Activated CD4-positive, alpha-beta T cell treated with anti-CD3 and anti-CD28 coated beads for 1 hour (primary cell): Measurements from ENCODE around the gene NEUROD1.
A peak's percentile ranks its signal among the peaks of the same experiment; 100 is the strongest.

Experiments
- DNase-seq: peaks from one replicate; pipeline ENCODE4 v3.0.0-alpha.2; 2020

Gene NEUROD1

GRCh38 chr2:181679544-181679979 is 755 bp downstream of the NEUROD1 start:
- no peak for DNase-seq

GRCh38 chr2:181678861-181679543 is 1.3 kb downstream of the NEUROD1 start:
- DNase-seq, result no peak

DNA sequence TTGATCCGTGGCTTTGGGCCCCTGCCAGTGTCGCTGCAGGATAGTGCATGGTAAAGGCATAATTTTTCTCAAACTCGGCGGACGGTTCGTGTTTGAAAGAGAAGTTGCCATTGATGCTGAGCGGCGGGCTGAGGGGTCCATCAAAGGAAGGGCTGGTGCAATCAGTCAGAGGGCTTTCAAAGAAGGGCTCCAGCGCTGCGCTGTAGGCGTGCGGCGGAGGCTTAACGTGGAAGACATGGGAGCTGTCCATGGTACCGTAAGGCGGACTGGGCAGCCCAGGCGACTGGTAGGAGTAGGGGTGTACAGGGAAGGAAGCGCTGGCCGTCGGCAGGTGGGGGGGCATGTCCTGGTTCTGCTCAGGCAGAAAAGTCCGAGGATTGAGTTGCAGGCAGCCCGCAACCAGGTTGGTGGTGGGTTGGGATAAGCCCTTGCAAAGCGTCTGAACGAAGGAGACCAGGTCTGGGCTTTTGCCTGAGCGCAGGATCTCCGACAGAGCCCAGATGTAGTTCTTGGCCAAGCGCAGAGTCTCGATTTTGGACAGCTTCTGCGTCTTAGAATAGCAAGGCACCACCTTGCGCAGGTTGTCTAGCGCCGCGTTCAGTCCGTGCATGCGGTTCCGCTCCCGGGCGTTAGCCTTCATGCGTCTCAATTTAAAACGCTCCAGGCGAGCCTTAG is 2.3 kb downstream of the NEUROD1 start:
- peak; percentile 21 for DNase-seq

DNA sequence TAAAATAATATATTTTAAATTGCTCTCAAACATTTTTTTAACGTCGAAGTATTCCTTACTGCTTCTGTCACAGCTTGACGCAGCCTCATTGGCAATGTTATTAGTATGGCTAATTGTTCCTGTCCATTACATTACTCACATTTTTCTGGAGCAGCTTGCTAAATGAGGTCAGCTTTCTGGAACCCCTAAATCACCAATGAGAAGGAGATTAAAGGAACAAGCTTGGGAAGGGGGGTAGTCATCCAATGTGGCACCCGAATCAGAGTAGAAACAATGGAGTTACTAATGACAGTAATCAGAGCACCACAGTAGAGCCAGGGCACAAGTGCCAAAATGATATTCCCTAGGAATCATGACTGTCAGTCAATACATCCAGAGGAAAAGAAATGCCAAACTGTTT is 5.1 kb downstream of the NEUROD1 start:
- no peak for DNase-seq

GRCh38 chr2:181674461-181674860 is 5.9 kb downstream of the NEUROD1 start:
- no peak for DNase-seq

- DNase-seq, result no peak
Measured at GRCh38 chr2:181673173-181673572, 7.1 kb downstream of the NEUROD1 start.

DNA sequence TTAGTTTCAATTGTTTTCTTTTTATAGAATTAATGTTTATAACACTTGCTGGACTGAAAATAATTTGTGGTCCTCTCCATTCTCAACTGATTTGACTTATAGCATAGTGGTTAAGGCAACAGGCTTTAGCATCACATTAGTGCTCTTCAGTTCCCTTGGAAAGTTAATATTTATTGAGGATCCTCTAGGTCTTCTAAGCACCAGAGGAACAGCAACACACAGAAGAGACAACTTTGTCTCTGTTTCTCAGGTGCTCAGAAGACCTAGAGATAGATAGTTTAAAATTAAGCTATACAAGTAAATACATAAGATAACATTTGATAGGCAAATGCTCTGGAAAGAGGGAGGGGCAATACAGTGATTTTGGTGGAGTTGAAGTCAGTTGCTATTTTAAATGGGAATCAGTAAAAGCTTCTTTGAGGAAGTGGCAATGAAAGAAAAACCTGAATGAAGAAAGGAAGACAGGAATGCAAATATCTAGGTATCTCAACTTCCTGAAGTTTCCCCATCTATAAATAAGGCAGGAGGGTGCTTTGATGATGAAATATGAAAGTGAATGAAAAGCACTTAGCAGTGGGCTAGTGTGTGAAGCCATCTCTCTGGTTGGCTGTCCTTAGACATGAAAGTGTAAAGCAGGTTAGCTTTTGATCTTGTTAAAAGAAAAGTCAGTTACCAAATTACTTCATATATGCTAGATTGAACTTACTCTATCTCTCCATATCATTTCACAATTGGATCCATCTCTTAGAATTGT is 7.9 kb downstream of the NEUROD1 start:
- DNase-seq, result no peak

- no peak for DNase-seq
Measured at GRCh38 chr2:181670632-181671031, 9.7 kb downstream of the NEUROD1 start.

DNA sequence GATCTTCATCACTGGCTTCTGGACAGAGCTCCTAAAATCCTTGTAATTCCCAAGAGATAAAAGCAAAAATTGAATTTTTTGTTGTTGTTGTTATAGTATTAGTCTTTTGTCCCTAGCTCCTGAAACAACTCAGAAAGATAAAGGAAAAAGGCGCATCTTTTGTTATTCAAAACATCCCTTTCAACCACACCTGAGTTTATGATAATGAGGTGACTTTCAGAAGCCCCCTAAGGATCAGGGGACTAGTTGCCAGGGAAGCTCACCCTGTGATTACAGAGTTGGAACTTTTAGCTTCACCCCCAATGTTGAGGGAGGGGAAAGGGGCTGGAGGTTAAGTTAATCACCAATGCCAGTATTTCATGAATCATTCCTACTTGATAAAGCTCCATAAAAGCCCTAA is 13.1 kb downstream of the NEUROD1 start:
- no peak for DNase-seq

DNA sequence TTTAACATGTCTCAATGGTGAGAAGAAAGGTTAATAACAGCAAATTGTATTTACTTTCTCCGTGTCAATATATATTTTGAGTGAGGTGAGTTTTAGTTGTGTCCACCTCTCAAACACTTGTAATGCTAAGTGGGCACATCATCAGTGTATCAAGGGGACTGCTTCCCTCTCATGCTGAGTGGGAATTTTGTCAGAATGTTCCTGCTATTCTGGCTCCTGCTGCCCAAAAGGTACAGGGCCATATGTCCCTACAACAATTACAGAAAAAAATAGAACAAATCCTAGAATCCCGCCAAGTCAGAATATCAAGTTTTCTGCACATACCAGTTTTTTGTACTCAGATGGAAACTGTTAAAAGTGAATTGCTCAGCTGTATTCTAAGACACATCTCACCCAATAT is 18.0 kb downstream of the NEUROD1 start:
- DNase-seq, result no peak

DNA sequence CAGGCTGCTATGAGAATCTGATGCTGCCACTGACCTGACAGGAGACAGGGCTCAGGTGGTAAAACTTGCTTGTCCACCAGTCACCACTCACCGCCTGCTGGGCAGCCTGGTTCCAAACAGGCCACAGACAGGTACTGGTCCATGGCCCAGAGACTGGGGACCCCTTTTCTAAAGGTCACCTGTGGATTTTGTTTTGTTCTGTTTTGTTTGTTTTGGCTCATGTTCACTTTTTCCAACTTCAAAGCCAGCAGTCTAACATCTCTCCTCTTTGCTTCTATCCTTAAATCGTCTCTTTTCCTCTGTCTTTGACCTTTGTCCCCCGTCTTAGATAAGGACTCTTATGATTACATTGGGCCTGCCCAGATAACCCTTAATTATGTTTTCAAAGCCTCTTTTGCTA is 20.1 kb downstream of the NEUROD1 start:
- DNase-seq, result no peak

- DNase-seq, result no peak
Measured at GRCh38 chr2:181658444-181658843, 21.9 kb downstream of the NEUROD1 start.

GRCh38 chr2:181657379-181657778 is 22.9 kb downstream of the NEUROD1 start:
- no peak for DNase-seq

DNA sequence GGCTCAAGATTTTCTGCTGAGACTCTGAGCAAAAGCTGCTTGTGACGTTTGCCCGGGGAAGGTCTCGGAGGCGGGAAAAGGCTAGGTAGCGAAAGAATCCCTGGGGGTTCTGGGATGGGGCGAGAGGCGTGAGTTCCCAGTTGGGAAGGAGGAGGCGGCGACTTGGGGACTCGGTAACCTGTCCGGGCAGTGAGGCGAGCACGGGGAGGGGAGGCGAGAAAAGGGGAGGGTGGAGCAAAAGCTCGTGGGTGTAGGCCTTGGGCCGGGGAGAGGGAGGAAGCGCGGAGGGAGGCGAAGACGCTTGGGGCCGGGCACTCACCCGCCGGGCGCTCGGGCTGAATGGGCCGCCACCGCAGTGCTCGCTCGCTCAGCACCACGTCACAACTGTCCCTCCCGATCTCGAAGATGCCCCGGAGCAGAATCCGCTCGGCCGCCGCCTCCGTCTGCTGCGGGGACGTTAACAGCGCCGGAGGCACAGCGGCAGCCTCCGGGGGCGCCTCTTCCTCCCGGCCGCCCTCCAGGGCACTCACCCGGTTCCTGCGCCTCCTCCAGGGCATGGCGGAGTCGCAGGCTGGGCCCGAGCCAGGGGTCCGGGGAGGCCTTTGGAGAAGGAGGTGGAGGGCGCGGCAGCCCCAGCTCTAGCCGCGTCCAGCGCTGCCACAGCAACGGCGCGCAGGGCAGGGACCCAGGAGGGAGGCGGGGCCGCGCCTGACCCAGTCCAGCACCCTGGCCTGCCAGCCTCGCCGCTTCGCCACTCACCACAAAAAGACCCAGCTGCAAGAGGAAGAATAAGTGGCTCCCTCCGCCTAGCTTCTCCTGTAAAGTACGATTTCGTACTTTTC is 23.6 kb downstream of the NEUROD1 start, which contains the start of gene CERKL:
Gene CERKL, minus strand, starts transcription at position 656 of the 842 bp plus-strand sequence. Its CDS starts 99 bp downstream, at position 557.
- no peak for DNase-seq

GRCh38 chr2:181655519-181655918 is 24.8 kb downstream of the NEUROD1 start:
- no peak for DNase-seq

- DNase-seq, result no peak
Measured at GRCh38 chr2:181649436-181649979, 30.8 kb downstream of the NEUROD1 start.

- DNase-seq, result no peak
Measured at GRCh38 chr2:181648478-181649155, 31.7 kb downstream of the NEUROD1 start.

- no peak for DNase-seq
Measured at GRCh38 chr2:181646415-181646987, 33.8 kb downstream of the NEUROD1 start.

GRCh38 chr2:181643151-181643550 is 37.2 kb downstream of the NEUROD1 start:
- no peak for DNase-seq

DNA sequence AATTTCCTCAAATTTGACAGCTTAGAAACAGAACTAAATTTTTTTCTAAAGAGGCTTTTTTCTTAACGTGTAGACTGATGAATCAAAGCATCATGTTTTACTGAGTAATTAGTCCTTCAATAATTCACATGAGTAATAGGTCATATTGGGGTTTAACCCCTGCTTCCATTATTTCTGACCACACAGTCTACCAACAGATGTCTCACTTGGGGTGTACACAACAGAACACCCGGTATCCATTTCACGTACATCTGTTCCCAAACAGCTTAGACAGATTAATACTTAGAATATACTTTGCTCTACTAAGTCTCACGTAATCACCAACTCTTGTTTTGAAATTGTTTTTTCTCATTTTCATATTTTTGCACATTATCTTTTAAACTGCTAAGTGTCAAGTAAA is 38.2 kb downstream of the NEUROD1 start:
- DNase-seq, result no peak

GRCh38 chr2:181639686-181640085 is 40.6 kb downstream of the NEUROD1 start:
- DNase-seq, result no peak
